Stimulated activated CD4-positive, alpha-beta T cell treated with anti-CD3 and anti-CD28 coated beads, Interleukin-4, amount 100 ng/mL, for 24 hours (primary cell): ENCODE measurements around the gene EHBP1L1.

Experiments used
- DNase-seq: peaks from one replicate; pipeline ENCODE4 v3.0.0-alpha.2; 2020

The EHBP1L1 gene

DNA sequence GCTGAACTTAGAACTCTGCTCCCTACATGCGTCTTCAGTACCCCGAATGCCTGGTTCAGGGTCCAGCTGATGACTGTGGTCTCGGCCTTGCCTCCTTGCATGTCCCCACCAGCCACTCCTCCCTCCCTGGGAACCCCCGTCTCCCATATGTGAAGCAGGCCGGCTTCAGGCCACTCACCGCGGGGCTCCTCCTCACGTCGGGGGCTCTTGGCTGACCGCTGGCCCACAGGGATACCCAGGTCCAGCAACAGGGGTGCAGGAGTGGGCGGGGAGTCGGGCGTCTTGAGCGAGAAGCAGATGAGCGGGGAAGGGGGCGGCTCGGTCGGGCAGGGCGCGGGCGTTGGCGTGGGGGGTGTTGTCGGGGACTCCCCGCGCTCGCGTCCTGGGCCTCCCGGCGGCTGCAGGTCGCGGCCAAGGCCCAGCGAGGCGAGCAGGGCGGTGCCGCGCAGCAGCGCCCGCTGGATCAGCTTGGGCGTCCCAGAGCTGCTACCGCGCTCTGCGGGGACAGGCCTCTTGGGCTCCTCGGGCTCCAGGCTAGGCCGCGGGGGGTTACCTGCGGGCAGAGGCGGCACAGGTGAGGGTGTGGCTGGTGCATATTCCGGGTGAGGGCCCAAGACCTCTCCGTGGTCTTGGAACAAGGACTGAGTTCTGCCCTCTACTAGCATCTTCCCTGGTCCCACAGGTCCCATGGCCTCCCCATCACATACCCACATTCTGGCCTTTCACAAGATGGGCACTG lies 23.5 kb downstream of the EHBP1L1 start:
- DNase-seq = no peak

DNA sequence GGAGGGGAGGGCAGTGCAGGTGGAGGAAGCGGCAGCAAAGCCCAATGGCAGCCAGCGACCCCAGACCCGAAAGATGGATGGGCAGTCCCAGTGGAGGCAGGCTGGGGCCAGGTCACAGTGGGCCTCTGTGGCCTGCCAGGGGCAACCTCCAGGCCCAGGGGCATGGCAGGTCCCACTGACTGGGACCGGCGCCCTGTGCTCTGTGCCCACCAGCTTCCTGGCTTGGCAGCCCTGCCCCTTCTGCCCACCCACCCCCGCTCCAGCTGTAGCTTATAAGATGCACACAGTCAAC lies 24.0 kb downstream of the EHBP1L1 start:
- DNase-seq = no peak

GRCh38 chr11:65604258-65604657 lies 28.4 kb downstream of the EHBP1L1 start:
- no peak for DNase-seq

- DNase-seq = no peak
Observed at GRCh38 chr11:65606876-65607613, 31.2 kb downstream of the EHBP1L1 start.

DNA sequence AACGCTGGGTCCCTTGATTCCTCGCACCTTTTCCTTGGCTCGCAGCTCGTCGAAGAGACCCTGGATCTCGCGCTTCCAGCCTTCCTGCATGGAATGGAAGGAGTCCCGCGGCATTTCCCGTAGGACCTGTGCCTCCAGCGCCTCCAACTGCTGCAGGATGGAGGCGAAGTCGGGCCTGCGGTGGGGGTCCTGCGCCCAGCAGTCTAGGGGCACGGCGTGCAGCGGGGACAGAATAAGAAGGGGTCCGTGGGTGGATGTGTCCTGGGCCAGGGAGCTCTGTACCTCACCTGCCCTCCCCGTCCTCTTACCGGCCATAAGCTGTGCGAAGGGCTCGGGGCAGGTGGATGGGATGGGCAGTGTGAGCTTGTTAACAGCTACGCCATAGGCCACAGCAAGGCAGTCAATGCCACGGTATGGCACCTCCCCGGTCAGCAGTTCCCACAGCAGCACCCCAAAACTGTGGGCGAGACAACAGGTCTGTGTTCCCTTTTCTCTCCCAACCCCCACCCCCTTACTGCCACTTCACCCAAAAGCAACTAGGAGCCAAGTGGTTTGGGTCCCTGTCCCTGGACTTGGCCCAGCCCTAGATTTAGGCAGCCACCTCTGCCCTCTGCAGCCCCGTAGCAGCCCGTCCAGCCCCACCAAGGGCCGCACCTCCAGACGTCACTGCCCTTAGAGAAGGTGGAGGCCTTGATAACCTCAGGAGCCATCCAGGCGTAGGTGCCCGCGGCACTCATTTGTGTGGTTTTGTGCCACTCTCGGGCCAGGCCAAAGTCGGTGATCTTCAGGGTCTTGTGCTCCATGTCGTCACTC lies 32.0 kb downstream of the EHBP1L1 start:
- DNase-seq = no peak

GRCh38 chr11:65609229-65609628 lies 33.4 kb downstream of the EHBP1L1 start:
- DNase-seq = no peak

- DNase-seq = no peak
Observed at GRCh38 chr11:65609665-65610064, 33.8 kb downstream of the EHBP1L1 start.

GRCh38 chr11:65610404-65610803 lies 34.6 kb downstream of the EHBP1L1 start:
- no peak for DNase-seq

DNA sequence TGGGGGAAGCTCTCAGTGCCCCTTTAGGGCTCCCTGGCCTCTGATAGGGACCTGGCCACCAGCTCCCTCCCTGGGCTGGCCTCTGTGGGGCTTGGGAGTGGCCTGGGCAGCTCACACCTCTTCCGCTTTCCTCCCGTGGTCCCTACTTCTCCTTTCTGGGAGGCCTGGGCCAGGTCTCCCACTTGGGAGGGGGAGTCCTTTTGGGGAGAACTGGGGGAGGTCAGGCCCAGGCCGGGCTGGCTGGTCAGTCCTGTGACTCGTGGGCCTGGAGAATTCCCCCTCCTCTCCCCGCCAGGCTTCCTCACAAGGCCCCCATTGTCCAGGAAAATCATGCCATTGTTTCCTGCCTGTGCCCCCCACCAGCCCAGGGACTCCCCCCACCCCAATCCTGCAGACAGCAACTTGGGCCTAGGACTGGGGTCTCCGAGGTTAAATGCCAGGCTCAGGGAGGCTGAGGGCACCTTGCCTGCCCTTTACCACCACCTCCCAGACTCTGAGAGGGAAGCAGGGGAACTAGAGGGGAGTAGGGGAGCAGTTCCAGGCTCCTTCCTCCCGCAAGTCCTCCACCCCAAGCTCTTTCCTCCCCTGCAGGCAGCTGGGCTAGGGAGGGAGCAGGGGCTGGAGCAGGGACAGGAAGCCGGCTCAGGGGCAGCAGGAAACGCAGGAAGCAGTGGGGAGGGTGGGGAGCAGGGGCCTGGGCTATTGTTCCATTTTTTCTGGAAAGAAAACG lies 35.3 kb downstream of the EHBP1L1 start:
- no peak for DNase-seq

DNA sequence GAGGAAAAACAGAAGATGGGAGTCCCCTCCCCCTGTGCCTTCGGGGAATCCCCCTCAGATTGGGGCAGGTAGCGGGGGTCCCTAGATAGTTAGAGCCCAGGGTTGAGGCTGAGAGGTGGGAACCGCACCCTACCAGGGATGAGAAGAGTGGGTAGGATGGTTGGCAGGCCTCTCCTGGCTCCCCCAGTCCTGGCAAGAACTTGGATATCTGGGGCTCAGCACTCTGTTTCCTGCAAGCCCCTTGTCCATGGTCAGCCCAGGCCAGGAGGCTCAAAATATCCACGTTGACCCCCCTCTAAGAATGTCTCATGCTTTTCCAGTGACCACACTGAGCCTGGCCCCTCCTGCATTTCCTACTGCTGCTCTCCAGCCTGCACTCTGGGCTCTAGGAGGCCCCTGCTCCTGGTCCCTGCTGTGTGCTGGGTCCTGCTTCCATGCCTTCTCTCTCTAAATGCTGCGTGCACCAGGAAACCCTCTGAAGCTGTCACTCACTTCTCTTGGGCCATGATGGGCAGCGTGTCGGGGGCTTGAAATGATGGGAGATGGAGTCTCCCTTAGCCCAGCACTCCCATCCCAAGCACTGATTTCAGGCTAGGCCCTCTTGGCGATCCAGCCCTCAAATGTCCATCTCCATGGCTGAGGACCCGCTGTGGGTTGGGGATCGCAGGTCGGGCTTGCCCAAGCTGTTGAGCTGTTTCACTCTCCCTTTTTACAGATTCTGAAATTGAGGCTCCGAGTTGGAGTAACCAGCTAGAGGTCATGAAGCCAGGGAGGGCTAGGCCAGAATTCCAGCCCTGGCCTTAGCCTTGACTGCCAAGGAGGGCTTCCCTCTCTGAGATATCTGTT lies 36.1 kb downstream of the EHBP1L1 start:
- no peak for DNase-seq

DNA sequence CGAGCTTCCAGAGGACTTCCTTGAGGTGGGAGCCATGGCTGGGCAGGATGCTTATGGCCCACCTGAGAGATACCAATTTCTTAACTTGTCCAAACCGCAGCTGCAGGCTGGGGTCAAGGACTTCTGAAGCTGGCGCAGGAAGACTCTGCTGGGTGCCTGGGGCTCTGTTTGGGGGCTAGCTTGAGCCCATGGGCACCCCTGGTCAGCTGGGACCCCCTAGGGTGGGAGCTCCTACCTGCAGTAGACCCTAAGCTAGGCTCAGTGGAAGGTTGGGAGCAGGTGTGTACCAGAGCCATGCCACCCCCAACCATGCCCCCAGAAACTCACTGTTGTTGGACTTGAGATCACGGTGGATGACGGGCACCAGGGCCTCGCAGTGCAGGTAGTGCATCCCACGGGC lies 36.8 kb downstream of the EHBP1L1 start:
- DNase-seq = no peak

- DNase-seq = no peak
Observed at GRCh38 chr11:65613091-65613928, 37.5 kb downstream of the EHBP1L1 start.

GRCh38 chr11:65615229-65615949 lies 39.5 kb downstream of the EHBP1L1 start, which contains the start of gene PCNX3:
Gene PCNX3 (plus strand): TSS chr11:65615776. CDS start chr11:65616312, 536 bp downstream.
- peak; percentile 100 for DNase-seq

- DNase-seq = no peak
Observed at GRCh38 chr11:65615950-65616574, 40.2 kb downstream of the EHBP1L1 start.

GRCh38 chr11:65616575-65617001 lies 40.7 kb downstream of the EHBP1L1 start:
- DNase-seq = no peak

GRCh38 chr11:65617136-65617850 lies 41.4 kb downstream of the EHBP1L1 start:
- DNase-seq = no peak

DNA sequence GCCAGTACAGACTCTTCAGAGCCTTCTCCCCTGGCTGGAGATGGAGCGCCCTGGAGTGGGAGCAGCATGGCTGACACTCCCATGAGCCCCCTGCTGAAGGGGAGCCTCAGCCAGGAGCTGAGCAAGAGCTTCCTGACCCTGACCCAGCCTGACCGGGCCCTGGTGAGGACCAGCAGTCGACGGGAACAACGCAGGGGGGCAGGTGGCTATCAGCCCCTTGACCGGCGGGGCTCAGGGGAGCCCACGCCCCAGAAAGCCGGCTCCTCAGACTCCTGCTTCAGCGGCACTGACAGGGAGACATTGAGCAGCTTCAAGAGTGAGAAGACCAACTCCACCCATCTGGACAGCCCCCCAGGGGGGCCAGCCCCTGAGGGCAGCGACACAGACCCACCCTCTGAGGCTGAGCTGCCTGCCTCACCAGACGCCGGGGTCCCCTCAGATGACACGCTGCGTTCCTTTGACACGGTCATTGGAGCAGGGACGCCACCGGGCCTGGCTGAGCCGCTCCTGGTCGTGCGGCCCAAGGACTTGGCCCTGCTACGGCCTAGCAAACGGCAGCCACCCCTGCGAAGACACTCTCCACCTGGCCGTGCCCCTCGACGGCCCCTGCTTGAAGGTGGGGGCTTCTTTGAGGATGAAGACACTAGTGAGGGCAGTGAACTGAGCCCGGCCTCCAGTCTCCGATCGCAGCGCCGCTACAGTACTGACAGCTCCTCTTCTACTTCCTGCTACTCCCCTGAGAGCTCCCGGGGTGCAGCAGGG lies 42.3 kb downstream of the EHBP1L1 start:
- no peak for DNase-seq

DNA sequence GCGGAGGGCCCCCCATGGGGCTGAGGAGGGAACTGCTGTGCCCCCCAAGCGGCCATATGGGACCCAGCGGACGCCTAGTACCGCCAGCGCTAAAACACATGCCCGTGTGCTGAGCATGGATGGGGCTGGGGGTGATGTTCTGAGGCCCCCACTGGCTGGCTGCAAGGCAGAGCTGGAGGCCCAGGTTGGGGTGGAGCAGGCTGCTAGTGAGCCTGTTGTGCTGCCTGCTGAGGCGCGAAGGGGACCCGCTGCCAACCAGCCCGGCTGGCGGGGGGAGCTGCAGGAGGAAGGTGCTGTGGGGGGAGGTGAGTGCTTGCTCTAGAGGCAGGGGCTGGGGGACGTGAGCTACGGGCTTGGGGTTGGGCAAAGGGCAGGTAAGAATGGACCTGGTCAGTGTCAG lies 42.9 kb downstream of the EHBP1L1 start:
- no peak for DNase-seq
